Esophagus muscularis mucosa (tissue), 4 donors: ENCODE results near the gene NDEL1. TPM values are rescaled to one million over a fixed set of nuclear protein-coding genes. Genes with fewer than 3 reads are reported as not detected.

Experiments used
- DNase-seq: peaks from one replicate; pipeline ENCODE4 v3.0.0-alpha.2; 2017; ENCODE audit errors: extremely low spot score
- H3K27ac ChIP-seq, 4 donors: fragments of 200-600 bp; sonication (generic); replicated peaks in 1 of 4; 1 replicate in 3 of 4; 2 replicates in 1 of 4; pipeline ENCODE4 v1.5.1; 2016 to 2019; ENCODE audit warnings: mild to moderate bottlenecking in 1 of 4
- H3K27me3 ChIP-seq, 4 donors: fragments of 200-600 bp; sonication (generic); one replicate each; pipeline versions ENCODE4 v1.5.1 to v1.6.0; 2016 to 2019
- H3K36me3 ChIP-seq, 4 donors: fragments of 200-600 bp; sonication (generic); one replicate each; pipeline ENCODE4 v1.5.1; 2016 to 2019
- H3K4me1 ChIP-seq, 4 donors: fragments of 200-600 bp; sonication (generic); one replicate each; pipeline ENCODE4 v1.5.1; 2016 to 2019
- H3K4me3 ChIP-seq, 4 donors: fragments of 200-600 bp; sonication (generic); 1 replicate in 2 of 4; 2 replicates in 2 of 4; pipeline ENCODE4 v1.5.1; 2016 to 2019; ENCODE audit warnings: mild to moderate bottlenecking in 4 of 4, moderate library complexity in 1 of 4
- H3K9me3 ChIP-seq, 4 donors: fragments of 200-600 bp; sonication (generic); 1 replicate in 3 of 4; 2 replicates in 1 of 4; pipeline ENCODE4 v1.5.1; 2016 to 2019
- CTCF ChIP-seq, 3 experiments: fragments of 200-600 bp in 2 of 3; fragments of 450-650 bp in 1 of 3; sonication (generic) in 2 of 3; IDR thresholded peaks; one replicate each; pipeline ENCODE4 v1.5.1; 2017 to 2019; ENCODE audit warnings: antibody characterized with exemption in 3 of 3, mild to moderate bottlenecking in 2 of 3, moderate library complexity in 1 of 3
- EP300 ChIP-seq: sonication (generic); formaldehyde crosslinking; IDR thresholded peaks from one replicate; pipeline ENCODE4 v1.6.1; 2017; ENCODE audit warnings: antibody characterized with exemption
- POLR2A ChIP-seq: fragments of 450-650 bp; IDR thresholded peaks from one replicate; pipeline ENCODE4 v1.6.1; 2017; ENCODE audit warnings: antibody characterized with exemption, moderate library complexity, mild to moderate bottlenecking, low read depth
- POLR2AphosphoS5 ChIP-seq, 2 donors: sonication (generic); formaldehyde crosslinking; IDR thresholded peaks; one replicate each; pipeline ENCODE4 v1.6.1; 2017; ENCODE audit warnings: antibody characterized with exemption in 2 of 2
- WGBS: methylation state at CpG from one replicate; pipeline ENCODE4 v1.1.5; 2018; 5-methylcytosine and 5-hydroxymethylcytosine counted together
- intact Hi-C: fragments of 100-400 bp; cut with DNase I; formaldehyde crosslinking; loops from one replicate; pipeline ENCODE4 v1.15.1; 2023
- total RNA-seq, 4 donors: library from RNA; depleted of rRNA; stranded (reverse); fragments of >200 nt; gene quantifications; one replicate each; pipeline versions ENCODE4 v1.1.0 to v1.2.1, GENCODE V29; 2016

Gene NDEL1
- total RNA-seq, 4 donors from 2014 or later = 48.2 to 80.8 (median 55.5) TPM

GRCh38 chr17:8499614-8500013 lies 63.9 kb downstream of the NDEL1 start:
- intact Hi-C loops = no loop called here
- no peak for DNase-seq
- H3K36me3 ChIP-seq = peaks cover 0 to 75% (median 54%) of the 10 kb centered on the region in 4 donors
- 76% methylated on average over 5 of the region's 5 CpGs for WGBS
- H3K27me3 ChIP-seq = no peaks in the 10 kb centered on the region
- no peak overlapping the region for H3K4me3 ChIP-seq
- TF ChIP-seq POLR2A (no peak), CTCF (IDR thresholded peaks at IDR 0.05) (no peak), POLR2AphosphoS5 (IDR thresholded peaks at IDR 0.05) (no peak), EP300 (no peak)
- no peaks in the 10 kb centered on the region for H3K9me3 ChIP-seq
- no peak overlapping the region for H3K27ac ChIP-seq
- H3K4me1 ChIP-seq = peaks cover 0 to 8% (median 2%) of the 10 kb centered on the region in 4 donors

- Histone ChIP-seq H3K9me3 (no peaks in the 10 kb centered on the region), H3K4me3 (no peak overlapping the region), H3K27ac (no peak overlapping the region), H3K4me1 (peaks cover 0 to 8% (median 2%) of the 10 kb centered on the region in 4 donors), H3K27me3 (no peaks in the 10 kb centered on the region), H3K36me3 (peaks cover 0 to 69% (median 50%) of the 10 kb centered on the region in 4 donors)
- no peak for TF ChIP-seq EP300
- no peak for TF ChIP-seq POLR2AphosphoS5 (IDR thresholded peaks at IDR 0.05)
- TF ChIP-seq POLR2A = no peak
- TF ChIP-seq CTCF (IDR thresholded peaks at IDR 0.05) = no peak
- 82% methylated on average over 8 of the region's 8 CpGs for WGBS
- no peak for DNase-seq
- intact Hi-C loops = no loop called here
Measured at GRCh38 chr17:8500609-8501008, 64.9 kb downstream of the NDEL1 start.

GRCh38 chr17:8502126-8502525 lies 66.4 kb downstream of the NDEL1 start:
- WGBS = 70% methylated on average over 4 of the region's 6 CpGs
- Histone ChIP-seq H3K27ac (no peak overlapping the region), H3K4me1 (peaks cover 0 to 19% (median 9%) of the 10 kb centered on the region in 4 donors), H3K27me3 (no peaks in the 10 kb centered on the region), H3K9me3 (no peaks in the 10 kb centered on the region), H3K4me3 (no peak overlapping the region), H3K36me3 (peaks cover 0 to 57% (median 43%) of the 10 kb centered on the region in 4 donors)
- no peak for DNase-seq
- TF ChIP-seq POLR2AphosphoS5 (IDR thresholded peaks at IDR 0.05) (no peak), EP300 (no peak), CTCF (IDR thresholded peaks at IDR 0.05) (no peak), POLR2A (no peak)
- intact Hi-C loops = no loop called here

DNA sequence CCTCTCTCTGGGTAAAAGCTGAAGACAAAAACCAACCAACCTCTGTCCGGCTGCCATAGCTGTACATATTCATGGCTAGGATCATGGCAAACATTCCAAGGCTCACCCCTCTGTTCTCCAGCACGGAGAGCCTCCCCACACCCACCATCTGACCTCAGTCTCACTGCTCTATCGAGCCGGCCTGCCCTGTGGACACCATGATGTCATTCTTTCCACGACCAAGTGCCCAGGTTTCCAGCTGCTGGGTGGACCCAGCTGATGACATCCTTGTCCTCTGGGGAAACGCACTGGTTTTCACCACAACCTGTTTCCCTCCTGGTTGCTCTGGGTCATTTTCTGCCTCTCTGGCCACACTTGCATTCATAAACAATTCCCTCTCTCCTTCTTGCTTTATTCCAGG lies 67.7 kb downstream of the NDEL1 start:
- Histone ChIP-seq H3K4me1 (peaks cover 0 to 19% (median 9%) of the 10 kb centered on the region in 4 donors), H3K27ac (peak overlapping the region in 1 of 4 donors; percentile 0), H3K9me3 (no peaks in the 10 kb centered on the region), H3K36me3 (peaks cover 6 to 62% (median 44%) of the 10 kb centered on the region in 4 donors), H3K27me3 (no peaks in the 10 kb centered on the region), H3K4me3 (no peak overlapping the region)
- intact Hi-C loops = no loop called here
- TF ChIP-seq EP300 (no peak), POLR2AphosphoS5 (IDR thresholded peaks at IDR 0.05) (no peak), POLR2A (no peak), CTCF (IDR thresholded peaks at IDR 0.05) (no peak)
- WGBS = 47% methylated on average over 5 of the region's 6 CpGs
- no peak for DNase-seq

- intact Hi-C loops = no loop called here
- Histone ChIP-seq H3K9me3 (no peaks in the 10 kb centered on the region), H3K36me3 (peaks cover 10 to 62% (median 44%) of the 10 kb centered on the region in 4 donors), H3K4me1 (peaks cover 0 to 19% (median 9%) of the 10 kb centered on the region in 4 donors), H3K27ac (peak overlapping the region in 1 of 4 donors; percentile 0), H3K4me3 (no peak overlapping the region), H3K27me3 (no peaks in the 10 kb centered on the region)
- TF ChIP-seq EP300 (no peak), CTCF (IDR thresholded peaks at IDR 0.05) (no peak), POLR2AphosphoS5 (IDR thresholded peaks at IDR 0.05) (no peak), POLR2A (no peak)
- 82% methylated on average over 9 of the region's 9 CpGs for WGBS
- no peak for DNase-seq
Measured at GRCh38 chr17:8503807-8504206, 68.1 kb downstream of the NDEL1 start.
